ENCODE results near the gene ATG2B.

GRCh38 chr14:96261772-96262655 is 101.1 kb downstream of the ATG2B start:
- TF ChIP-seq, protein P1, sequence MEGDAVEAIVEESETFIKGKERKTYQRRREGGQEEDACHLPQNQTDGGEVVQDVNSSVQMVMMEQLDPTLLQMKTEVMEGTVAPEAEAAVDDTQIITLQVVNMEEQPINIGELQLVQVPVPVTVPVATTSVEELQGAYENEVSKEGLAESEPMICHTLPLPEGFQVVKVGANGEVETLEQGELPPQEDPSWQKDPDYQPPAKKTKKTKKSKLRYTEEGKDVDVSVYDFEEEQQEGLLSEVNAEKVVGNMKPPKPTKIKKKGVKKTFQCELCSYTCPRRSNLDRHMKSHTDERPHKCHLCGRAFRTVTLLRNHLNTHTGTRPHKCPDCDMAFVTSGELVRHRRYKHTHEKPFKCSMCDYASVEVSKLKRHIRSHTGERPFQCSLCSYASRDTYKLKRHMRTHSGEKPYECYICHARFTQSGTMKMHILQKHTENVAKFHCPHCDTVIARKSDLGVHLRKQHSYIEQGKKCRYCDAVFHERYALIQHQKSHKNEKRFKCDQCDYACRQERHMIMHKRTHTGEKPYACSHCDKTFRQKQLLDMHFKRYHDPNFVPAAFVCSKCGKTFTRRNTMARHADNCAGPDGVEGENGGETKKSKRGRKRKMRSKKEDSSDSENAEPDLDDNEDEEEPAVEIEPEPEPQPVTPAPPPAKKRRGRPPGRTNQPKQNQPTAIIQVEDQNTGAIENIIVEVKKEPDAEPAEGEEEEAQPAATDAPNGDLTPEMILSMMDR (IDR thresholded peaks at IDR 0.05) = no peak
- TF ChIP-seq ZC3H11A (IDR thresholded peaks at IDR 0.05) (no peak), MAX (IDR thresholded peaks at IDR 0.05) (no peak), EP300 (IDR thresholded peaks at IDR 0.05) (no peak), POLR2A (IDR thresholded peaks at IDR 0.05; ENCODE audit: low read length) (no peak), FOSL2 (IDR thresholded peaks at IDR 0.05) (no peak), FOSL2 (CRISPR knock-in tag; IDR thresholded peaks at IDR 0.05) (no peak), TP53 (CRISPR knock-in tag; IDR thresholded peaks at IDR 0.05) (no peak), NFE2L2 (conservative IDR thresholded peaks at IDR 0.05; ENCODE audit: low read length) (no peak), CHD4 (IDR thresholded peaks at IDR 0.05; ENCODE audit: borderline replicate concordance) (no peak), EHMT2 (IDR thresholded peaks at IDR 0.05; ENCODE audit: low read depth) (no peak), HOXB5 (CRISPR knock-in tag; IDR thresholded peaks at IDR 0.05) (no peak), HOXB13 (CRISPR knock-in tag; IDR thresholded peaks at IDR 0.05; ENCODE audit: low read depth) (no peak)
- TF ChIP-seq, protein P2, sequence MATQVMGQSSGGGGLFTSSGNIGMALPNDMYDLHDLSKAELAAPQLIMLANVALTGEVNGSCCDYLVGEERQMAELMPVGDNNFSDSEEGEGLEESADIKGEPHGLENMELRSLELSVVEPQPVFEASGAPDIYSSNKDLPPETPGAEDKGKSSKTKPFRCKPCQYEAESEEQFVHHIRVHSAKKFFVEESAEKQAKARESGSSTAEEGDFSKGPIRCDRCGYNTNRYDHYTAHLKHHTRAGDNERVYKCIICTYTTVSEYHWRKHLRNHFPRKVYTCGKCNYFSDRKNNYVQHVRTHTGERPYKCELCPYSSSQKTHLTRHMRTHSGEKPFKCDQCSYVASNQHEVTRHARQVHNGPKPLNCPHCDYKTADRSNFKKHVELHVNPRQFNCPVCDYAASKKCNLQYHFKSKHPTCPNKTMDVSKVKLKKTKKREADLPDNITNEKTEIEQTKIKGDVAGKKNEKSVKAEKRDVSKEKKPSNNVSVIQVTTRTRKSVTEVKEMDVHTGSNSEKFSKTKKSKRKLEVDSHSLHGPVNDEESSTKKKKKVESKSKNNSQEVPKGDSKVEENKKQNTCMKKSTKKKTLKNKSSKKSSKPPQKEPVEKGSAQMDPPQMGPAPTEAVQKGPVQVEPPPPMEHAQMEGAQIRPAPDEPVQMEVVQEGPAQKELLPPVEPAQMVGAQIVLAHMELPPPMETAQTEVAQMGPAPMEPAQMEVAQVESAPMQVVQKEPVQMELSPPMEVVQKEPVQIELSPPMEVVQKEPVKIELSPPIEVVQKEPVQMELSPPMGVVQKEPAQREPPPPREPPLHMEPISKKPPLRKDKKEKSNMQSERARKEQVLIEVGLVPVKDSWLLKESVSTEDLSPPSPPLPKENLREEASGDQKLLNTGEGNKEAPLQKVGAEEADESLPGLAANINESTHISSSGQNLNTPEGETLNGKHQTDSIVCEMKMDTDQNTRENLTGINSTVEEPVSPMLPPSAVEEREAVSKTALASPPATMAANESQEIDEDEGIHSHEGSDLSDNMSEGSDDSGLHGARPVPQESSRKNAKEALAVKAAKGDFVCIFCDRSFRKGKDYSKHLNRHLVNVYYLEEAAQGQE (IDR thresholded peaks at IDR 0.05) = no peak
